ENCODE measurements around the gene APOL2. TPM values are rescaled to one million over a fixed set of nuclear protein-coding genes. Genes with fewer than 3 reads are reported as not detected.

Gene APOL2
- total and polyA plus RNA-seq, 2 experiments from 2014 or later = 8.7 to 14.7 TPM

GRCh38 chr22:36223504-36223903, 15.8 kb downstream of the APOL2 start:
- Histone ChIP-seq H3K27ac (no peak overlapping the region), H3K4me1 (ENCODE audit: low read depth) (peaks cover 3% of the 10 kb centered on the region), H3K36me3 (no peaks in the 10 kb centered on the region), H3K27me3 (no peaks in the 10 kb centered on the region), H3K4me3 (no peak overlapping the region), H3K9me3 (ENCODE audit: low read depth) (no peaks in the 10 kb centered on the region)
- no peak for TF ChIP-seq CTCF (IDR thresholded peaks at IDR 0.05; ENCODE audit: low read depth, low read length)
- DNase-seq (ENCODE audit: low read depth in 1 of 2, low spot score in 1 of 2) = peak in 1 of 2 donors; percentile 19

GRCh38 chr22:36222887-36223450, 16.4 kb downstream of the APOL2 start:
- H3K4me3 ChIP-seq = no peak overlapping the region
- H3K36me3 ChIP-seq = no peaks in the 10 kb centered on the region
- H3K4me1 ChIP-seq (ENCODE audit: low read depth) = peaks cover 3% of the 10 kb centered on the region
- H3K27ac ChIP-seq = no peak overlapping the region
- H3K27me3 ChIP-seq = no peaks in the 10 kb centered on the region
- no peak for TF ChIP-seq CTCF (IDR thresholded peaks at IDR 0.05; ENCODE audit: low read depth, low read length)
- H3K9me3 ChIP-seq (ENCODE audit: low read depth) = no peaks in the 10 kb centered on the region
- DNase-seq (ENCODE audit: low read depth in 1 of 2, low spot score in 1 of 2) = no peak

GRCh38 chr22:36221799-36222751, 17.3 kb downstream of the APOL2 start:
- peak; percentile 62 to 70 for DNase-seq (ENCODE audit: low read depth in 1 of 2, low spot score in 1 of 2)
- Histone ChIP-seq H3K36me3 (no peaks in the 10 kb centered on the region), H3K4me1 (ENCODE audit: low read depth) (peaks cover 5% of the 10 kb centered on the region), H3K27me3 (no peaks in the 10 kb centered on the region), H3K27ac (no peak overlapping the region), H3K9me3 (ENCODE audit: low read depth) (no peaks in the 10 kb centered on the region), H3K4me3 (no peak overlapping the region)
- TF ChIP-seq CTCF (IDR thresholded peaks at IDR 0.05; ENCODE audit: low read depth, low read length) = peak; percentile 73

DNA sequence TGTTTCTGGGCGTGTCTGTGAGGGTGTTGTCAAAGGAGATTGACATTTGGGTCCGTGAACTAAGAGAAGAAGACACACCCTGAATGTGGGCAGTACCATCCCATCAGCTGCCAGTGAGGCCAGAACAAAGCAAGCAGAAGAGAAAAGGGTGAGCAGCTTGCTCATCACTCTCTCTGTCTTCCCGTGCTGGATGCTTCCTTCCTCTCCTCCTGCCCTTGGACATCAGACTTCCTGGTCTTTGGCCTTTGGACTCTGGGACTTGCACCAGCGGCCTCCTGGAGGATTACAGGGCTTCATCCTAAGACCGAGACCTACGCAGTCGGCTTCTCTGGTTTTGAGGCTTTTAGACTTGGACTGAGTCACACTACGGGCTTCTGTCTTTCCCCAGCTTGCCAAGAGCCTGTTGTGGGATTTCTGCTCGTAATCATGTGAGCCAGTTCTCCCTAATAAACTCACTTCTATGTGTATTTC, 18.8 kb downstream of the APOL2 start:
- Histone ChIP-seq H3K9me3 (ENCODE audit: low read depth) (no peaks in the 10 kb centered on the region), H3K27me3 (no peaks in the 10 kb centered on the region), H3K4me3 (no peak overlapping the region), H3K36me3 (no peaks in the 10 kb centered on the region), H3K4me1 (ENCODE audit: low read depth) (peaks cover 5% of the 10 kb centered on the region), H3K27ac (no peak overlapping the region)
- TF ChIP-seq CTCF (IDR thresholded peaks at IDR 0.05; ENCODE audit: low read depth, low read length) = no peak
- no peak for DNase-seq (ENCODE audit: low read depth in 1 of 2, low spot score in 1 of 2)

GRCh38 chr22:36218648-36219193, 20.6 kb downstream of the APOL2 start:
- Histone ChIP-seq H3K4me1 (ENCODE audit: low read depth) (peaks cover 9% of the 10 kb centered on the region), H3K36me3 (no peaks in the 10 kb centered on the region), H3K27ac (no peak overlapping the region), H3K9me3 (ENCODE audit: low read depth) (no peaks in the 10 kb centered on the region), H3K27me3 (no peaks in the 10 kb centered on the region), H3K4me3 (no peak overlapping the region)
- TF ChIP-seq CTCF (IDR thresholded peaks at IDR 0.05; ENCODE audit: low read depth, low read length) = no peak
- DNase-seq (ENCODE audit: low read depth in 1 of 2, low spot score in 1 of 2) = no peak

Data from cardiac muscle cell (in vitro differentiated cells and primary cell).